Body of pancreas (tissue), 4 donors: ENCODE results near the gene DDTL.
"Not testable (repeated sequence)": the region's sequence is repeated elsewhere in the genome, so short reads cannot be mapped to it uniquely, and the experiment has no call there.

Experiments
- CTCF ChIP-seq, 7 experiments: fragments of 450-650 bp in 4 of 7; fragments of 200-600 bp in 3 of 7; sonication (generic) in 3 of 7; IDR thresholded peaks; one replicate each; pipeline ENCODE4 v1.5.1; 2016 to 2019; ENCODE audit warnings: antibody characterized with exemption in 7 of 7
- POLR2A ChIP-seq, 3 donors: fragments of 450-650 bp; IDR thresholded peaks; one replicate each; pipeline ENCODE4 v1.6.1; 2016; ENCODE audit warnings: antibody characterized with exemption in 3 of 3, mild to moderate bottlenecking in 2 of 3

GRCh38 chr22:23980567-23980966 is 13.9 kb downstream of the DDTL start:
- not testable (repeated sequence) for TF ChIP-seq CTCF, POLR2A (IDR thresholded peaks at IDR 0.05)
